ENCODE measurements around the gene WSCD2.

GRCh38 chr12:108131657-108132126, 2.6 kb downstream of the WSCD2 start:
- TF ChIP-seq TAF1 (IDR thresholded peaks at IDR 0.05; ENCODE audit: low read depth) (no peak), CTCF (IDR thresholded peaks at IDR 0.05; ENCODE audit: poor library complexity, severe bottlenecking) (no peak)

Data from neural cell (in vitro differentiated cells).